ENCODE results near the gene GPR17.

Gene GPR17

GRCh38 chr2:127674241-127675209 is 28.6 kb downstream of the GPR17 start:
- no peak for DNase-seq

GRCh38 chr2:127675331-127676261 is 29.6 kb downstream of the GPR17 start, which contains the start of gene LIMS2:
TSS of gene LIMS2 (minus strand) at chr2:127675530. CDS start at chr2:127675024, 506 bp downstream.
- no peak for DNase-seq

DNA sequence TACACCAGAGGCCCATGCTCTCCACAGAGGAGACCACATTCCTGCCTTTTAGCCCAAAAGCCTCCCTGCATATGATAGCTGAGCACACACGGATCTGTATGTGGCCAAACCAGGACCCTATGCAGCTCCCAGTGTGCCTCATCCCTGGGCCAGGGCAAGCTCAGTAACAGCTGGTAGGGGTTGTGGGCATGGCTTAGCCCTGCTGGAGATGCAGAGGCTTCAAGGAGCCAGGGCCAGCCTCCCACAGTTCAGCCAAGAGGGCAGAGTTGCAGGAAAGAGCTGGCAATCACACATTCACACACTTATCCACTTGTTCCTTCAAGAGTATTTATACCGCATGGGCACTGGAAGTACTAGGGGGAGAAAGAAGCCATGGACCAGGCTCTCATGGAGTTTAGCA is 31.0 kb downstream of the GPR17 start:
- DNase-seq = no peak

GRCh38 chr2:127678531-127678930 is 32.6 kb downstream of the GPR17 start:
- no peak for DNase-seq

GRCh38 chr2:127678991-127679390 is 33.0 kb downstream of the GPR17 start:
- DNase-seq = no peak

DNA sequence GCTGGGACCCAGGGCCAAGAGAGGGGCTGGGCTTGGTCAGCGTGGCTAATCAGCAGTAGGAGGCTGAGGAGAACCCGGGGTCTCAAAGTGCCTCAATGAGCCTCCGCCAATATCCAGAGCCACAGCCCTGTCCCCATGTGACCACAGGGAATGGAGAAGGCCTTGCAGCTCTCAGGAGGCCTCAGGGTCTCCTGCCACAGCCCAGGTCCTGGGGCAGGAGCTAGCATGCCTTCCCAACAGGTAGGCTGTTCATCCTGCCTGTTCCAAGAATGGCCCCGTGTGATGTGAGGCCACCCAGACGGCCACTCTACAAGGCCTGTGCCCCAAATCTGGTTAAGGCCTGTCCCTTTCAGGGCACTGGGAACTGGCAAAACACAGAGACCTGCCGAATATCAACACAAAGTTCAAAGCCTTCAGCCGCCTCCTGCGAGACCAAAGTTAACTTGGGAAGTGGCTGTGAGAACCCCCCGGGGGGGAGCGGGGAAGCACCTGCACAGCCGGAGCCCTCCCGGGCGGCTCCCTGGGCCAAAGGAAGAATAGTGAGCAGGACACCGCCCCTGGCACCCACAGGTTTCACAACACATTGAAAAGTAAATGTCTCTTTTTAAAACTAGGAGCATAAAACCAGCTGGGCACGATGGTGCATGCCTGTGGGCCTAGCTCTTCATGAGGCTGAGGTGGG is 33.9 kb downstream of the GPR17 start:
- no peak for DNase-seq

DNA sequence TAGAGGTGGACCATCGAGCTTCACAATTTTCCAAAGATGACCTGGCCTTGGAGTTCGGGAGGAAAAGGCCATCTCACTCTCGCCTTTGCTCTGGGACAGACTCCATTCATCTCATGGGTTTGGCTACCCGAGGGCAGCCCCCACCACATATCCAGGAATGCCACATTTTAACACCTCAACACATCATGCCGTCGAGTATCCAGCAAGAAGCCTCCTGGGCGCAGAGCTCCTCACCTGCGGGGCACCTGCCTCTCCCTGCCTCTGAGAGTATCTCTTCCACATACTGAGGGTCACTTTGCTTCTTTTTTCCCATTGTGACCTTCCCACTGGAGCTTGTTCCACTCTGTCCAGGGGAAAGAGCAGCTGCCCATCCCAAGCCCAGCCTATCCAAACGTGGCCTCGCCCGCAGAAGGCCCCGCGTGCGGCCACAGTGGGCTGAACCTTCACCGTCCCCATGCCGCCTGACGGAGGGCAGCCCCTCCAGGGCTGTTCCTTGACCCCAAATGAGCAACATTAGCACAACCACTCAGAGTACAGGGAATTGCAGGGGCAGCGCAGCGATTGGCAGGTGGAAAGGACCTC is 34.8 kb downstream of the GPR17 start:
- DNase-seq = no peak

- DNase-seq = no peak
Observed at GRCh38 chr2:127681288-127681804, 35.4 kb downstream of the GPR17 start.

GRCh38 chr2:127681976-127682857 is 36.3 kb downstream of the GPR17 start:
- DNase-seq = no peak

- DNase-seq = no peak
Observed at GRCh38 chr2:127683056-127683455, 37.1 kb downstream of the GPR17 start.

GRCh38 chr2:127683757-127684156 is 37.8 kb downstream of the GPR17 start:
- no peak for DNase-seq

DNA sequence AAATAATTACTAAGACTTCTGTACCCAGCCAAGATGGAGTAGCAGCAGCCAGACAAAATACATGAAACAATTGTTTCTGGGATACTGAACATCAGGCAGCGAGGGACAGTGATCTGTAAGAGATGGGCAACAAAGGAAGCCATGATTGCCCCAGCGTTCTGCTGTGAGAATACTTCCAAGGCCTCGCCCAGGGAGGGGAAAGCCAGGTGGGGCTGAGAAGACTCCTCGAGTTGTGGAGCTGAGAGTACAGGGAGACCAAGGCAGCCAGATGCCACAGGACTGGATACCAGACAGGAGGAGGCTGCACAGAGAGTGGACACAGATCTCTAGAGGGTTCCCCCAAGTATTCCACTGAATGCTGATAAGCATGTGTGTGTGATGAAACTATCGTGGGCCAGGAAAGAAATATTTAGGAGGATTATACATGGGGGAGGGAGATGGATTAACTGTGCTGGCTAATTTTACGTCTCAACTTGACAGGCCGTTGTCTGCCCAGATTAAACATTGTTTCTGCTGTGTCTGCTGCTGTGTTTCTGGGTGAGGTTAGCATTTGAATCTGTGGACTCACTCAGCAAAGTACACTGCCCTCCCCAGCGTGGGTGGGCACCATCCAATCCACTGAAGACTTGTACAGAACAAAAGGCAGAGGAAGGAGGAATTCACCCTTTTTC is 39.6 kb downstream of the GPR17 start:
- no peak for DNase-seq

- no peak for DNase-seq
Observed at GRCh38 chr2:127688405-127688804, 42.5 kb downstream of the GPR17 start.

GRCh38 chr2:127690696-127691095 is 44.7 kb downstream of the GPR17 start:
- DNase-seq = no peak

- no peak for DNase-seq
Observed at GRCh38 chr2:127694986-127695385, 49.0 kb downstream of the GPR17 start.

DNA sequence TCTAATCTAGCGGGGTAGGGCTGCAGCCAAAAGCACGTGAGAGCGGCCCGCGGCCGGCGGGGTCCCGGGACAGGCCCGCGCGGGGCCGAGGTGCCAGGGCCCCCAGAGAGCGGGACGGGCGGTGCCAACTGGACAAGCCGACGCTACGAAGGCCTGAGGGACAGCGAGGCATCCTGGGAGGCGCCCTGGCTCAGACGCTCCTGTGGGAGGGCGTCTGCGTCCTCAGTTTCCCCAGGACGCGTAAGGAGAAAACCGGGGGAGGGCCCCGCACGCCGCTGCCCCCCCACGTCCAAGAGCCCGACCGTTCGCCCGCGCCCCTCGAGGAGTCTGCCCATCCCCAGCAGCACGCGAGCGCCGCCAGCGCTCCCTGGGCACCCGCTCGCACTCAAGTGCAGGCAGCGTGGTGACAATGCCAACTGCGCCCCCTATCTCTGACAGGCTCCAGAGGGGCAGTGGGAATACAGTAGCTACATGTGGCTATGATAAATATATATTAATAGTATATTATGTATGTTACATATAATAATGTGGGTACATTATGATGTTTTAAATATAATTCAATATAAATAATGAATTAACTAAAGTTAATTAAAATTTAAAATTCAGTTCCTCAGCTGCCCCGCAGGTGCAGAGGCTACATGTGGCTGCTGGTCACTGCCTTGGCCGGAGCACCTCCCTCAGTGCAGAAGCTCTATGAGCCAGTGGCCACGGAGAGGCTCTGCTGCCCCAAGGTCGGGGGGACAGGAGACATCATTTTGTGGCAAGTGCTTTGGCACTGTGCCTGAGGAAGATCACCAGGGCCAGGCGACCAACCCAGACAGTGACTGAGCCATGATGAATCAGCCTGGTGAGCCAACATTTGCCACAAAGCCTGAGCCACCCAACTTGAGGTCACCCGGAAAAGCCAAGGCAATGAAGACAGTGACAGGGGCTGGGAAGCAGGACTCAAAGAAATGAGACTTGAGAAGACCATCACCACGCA is 49.8 kb downstream of the GPR17 start:
- no peak for DNase-seq

- no peak for DNase-seq
Observed at GRCh38 chr2:127697482-127698180, 51.7 kb downstream of the GPR17 start.

- DNase-seq = no peak
Observed at GRCh38 chr2:127698553-127699355, 52.8 kb downstream of the GPR17 start.
